ENCODE data around the gene ANKRD35. TPM values are rescaled to one million over a fixed set of nuclear protein-coding genes. Genes with fewer than 3 reads are reported as not detected.

The ANKRD35 gene
- total and polyA plus RNA-seq, 10 of the 15 experiments (the other 5 are each of a cell fraction or from before 2014, with no cell fraction given), result 0.01 to 0.08 TPM; not detected in 8

- TF ChIP-seq, protein P1, sequence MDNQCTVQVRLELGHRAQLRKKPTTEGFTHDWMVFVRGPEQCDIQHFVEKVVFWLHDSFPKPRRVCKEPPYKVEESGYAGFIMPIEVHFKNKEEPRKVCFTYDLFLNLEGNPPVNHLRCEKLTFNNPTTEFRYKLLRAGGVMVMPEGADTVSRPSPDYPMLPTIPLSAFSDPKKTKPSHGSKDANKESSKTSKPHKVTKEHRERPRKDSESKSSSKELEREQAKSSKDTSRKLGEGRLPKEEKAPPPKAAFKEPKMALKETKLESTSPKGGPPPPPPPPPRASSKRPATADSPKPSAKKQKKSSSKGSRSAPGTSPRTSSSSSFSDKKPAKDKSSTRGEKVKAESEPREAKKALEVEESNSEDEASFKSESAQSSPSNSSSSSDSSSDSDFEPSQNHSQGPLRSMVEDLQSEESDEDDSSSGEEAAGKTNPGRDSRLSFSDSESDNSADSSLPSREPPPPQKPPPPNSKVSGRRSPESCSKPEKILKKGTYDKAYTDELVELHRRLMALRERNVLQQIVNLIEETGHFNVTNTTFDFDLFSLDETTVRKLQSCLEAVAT (IDR thresholded peaks at IDR 0.05), result peak; percentile 97
- no peak for TF ChIP-seq DPF2 (IDR thresholded peaks at IDR 0.05)
- TF ChIP-seq POLR2A (IDR thresholded peaks at IDR 0.05; ENCODE audit: low read depth, low read length), result peak; percentile 95
- peak; percentile 89 for TF ChIP-seq MTA2 (IDR thresholded peaks at IDR 0.05; ENCODE audit: low read depth)
- TF ChIP-seq RAD21 (IDR thresholded peaks at IDR 0.05; ENCODE audit: insufficient read depth, low read depth, low read length), result no peak
- no peak for TF ChIP-seq MYB (IDR thresholded peaks at IDR 0.05; ENCODE audit: borderline replicate concordance, low read depth, low read length)
- TF ChIP-seq RB1 (IDR thresholded peaks at IDR 0.05; ENCODE audit: borderline replicate concordance), result 0 out of 2 replicates have a peak, but pooled peaks have one; percentile 11
- TF ChIP-seq HDAC2 (IDR thresholded peaks at IDR 0.05), result peak; percentile 65; the same call in 1 of the 2 replicates
- TF ChIP-seq SPI1 (IDR thresholded peaks at IDR 0.05; ENCODE audit: borderline replicate concordance, insufficient read depth, low read depth, low read length), result peak; percentile 32; the same call in 1 of the 2 replicates
- no peak for TF ChIP-seq ZBTB33 (IDR thresholded peaks at IDR 0.05)
- TF ChIP-seq TBL1XR1 (IDR thresholded peaks at IDR 0.05; ENCODE audit: low read depth, low read length), result peak; percentile 46; the same call in 1 of the 2 replicates
- TF ChIP-seq PRDM15 (CRISPR knock-in tag; IDR thresholded peaks at IDR 0.05), result no peak
- TF ChIP-seq ATF3 (IDR thresholded peaks at IDR 0.05; ENCODE audit: borderline replicate concordance, extremely low read depth, low read depth, low read length), result 0 out of 2 replicates have a peak, but pooled peaks have one; percentile 28
- TF ChIP-seq RFX5 (IDR thresholded peaks at IDR 0.05; ENCODE audit: low read depth, low read length), result peak; percentile 64; the same call in 1 of the 2 replicates
- no peak for TF ChIP-seq ZBTB11 (CRISPR knock-in tag; IDR thresholded peaks at IDR 0.05)
- TF ChIP-seq, protein P2, sequence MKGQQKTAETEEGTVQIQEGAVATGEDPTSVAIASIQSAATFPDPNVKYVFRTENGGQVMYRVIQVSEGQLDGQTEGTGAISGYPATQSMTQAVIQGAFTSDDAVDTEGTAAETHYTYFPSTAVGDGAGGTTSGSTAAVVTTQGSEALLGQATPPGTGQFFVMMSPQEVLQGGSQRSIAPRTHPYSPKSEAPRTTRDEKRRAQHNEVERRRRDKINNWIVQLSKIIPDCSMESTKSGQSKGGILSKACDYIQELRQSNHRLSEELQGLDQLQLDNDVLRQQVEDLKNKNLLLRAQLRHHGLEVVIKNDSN (IDR thresholded peaks at IDR 0.05; ENCODE audit: borderline replicate concordance, extremely low read length, insufficient read depth, low read depth, low read length), result no peak
These were observed 41.6 kb upstream of the ANKRD35 start, which contains the start of gene RBM8A (continued) for GRCh38 chr1:145927063-145927886.

Data from GM12878 (cell line).